ENCODE data around the gene ZDHHC3. TPM values are rescaled to one million over a fixed set of nuclear protein-coding genes. Genes with fewer than 3 reads are reported as not detected.

The ZDHHC3 gene
- total RNA-seq, 1 experiment from 2014 or later: 58.0 TPM

DNA sequence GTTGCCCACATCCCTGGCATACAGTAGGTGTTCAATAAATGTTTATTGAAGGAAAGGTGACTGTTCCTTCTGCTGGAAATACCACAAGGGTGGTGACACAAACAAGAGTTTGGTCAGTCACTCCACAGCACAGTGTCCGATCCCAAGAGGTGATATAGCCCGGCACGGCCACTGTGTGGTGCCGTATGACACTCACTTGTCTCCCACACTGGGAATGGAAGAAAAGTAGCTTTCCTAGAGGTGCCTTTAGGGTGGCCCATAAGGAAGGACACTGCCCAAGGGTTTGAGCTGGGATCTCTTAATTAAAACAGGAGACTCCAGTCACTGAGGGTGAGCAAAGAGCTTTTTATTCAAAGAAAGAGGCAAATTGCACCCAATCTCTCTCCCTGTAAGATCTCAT lies 61.0 kb downstream of the ZDHHC3 start:
- DNase-seq (ENCODE audit: low spot score) (peak; percentile 44), ATAC-seq (peak; percentile 84)
- Mint-ChIP-seq H3K4me1 (0 out of 2 replicates have a peak, but pooled peaks cover 4% of the 10 kb centered on the region), H3K4me3 (no peak overlapping the region), H3K9me3 (0 out of 2 replicates have a peak, but pooled peaks cover 5% of the 10 kb centered on the region), H3K27me3 (ENCODE audit: low read depth) (peaks cover 3% of the 10 kb centered on the region), H3K36me3 (no peaks in the 10 kb centered on the region), H3K27ac (no peak overlapping the region)
- TF ChIP-seq, protein P1, sequence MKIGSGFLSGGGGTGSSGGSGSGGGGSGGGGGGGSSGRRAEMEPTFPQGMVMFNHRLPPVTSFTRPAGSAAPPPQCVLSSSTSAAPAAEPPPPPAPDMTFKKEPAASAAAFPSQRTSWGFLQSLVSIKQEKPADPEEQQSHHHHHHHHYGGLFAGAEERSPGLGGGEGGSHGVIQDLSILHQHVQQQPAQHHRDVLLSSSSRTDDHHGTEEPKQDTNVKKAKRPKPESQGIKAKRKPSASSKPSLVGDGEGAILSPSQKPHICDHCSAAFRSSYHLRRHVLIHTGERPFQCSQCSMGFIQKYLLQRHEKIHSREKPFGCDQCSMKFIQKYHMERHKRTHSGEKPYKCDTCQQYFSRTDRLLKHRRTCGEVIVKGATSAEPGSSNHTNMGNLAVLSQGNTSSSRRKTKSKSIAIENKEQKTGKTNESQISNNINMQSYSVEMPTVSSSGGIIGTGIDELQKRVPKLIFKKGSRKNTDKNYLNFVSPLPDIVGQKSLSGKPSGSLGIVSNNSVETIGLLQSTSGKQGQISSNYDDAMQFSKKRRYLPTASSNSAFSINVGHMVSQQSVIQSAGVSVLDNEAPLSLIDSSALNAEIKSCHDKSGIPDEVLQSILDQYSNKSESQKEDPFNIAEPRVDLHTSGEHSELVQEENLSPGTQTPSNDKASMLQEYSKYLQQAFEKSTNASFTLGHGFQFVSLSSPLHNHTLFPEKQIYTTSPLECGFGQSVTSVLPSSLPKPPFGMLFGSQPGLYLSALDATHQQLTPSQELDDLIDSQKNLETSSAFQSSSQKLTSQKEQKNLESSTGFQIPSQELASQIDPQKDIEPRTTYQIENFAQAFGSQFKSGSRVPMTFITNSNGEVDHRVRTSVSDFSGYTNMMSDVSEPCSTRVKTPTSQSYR (CRISPR knock-in tag; IDR thresholded peaks at IDR 0.05): no peak
- TF ChIP-seq ZBTB21 (CRISPR knock-in tag; IDR thresholded peaks at IDR 0.05; ENCODE audit: borderline replicate concordance): no peak
- no peak for TF ChIP-seq NR1H2 (CRISPR knock-in tag; IDR thresholded peaks at IDR 0.05)
- TF ChIP-seq, protein P2, sequence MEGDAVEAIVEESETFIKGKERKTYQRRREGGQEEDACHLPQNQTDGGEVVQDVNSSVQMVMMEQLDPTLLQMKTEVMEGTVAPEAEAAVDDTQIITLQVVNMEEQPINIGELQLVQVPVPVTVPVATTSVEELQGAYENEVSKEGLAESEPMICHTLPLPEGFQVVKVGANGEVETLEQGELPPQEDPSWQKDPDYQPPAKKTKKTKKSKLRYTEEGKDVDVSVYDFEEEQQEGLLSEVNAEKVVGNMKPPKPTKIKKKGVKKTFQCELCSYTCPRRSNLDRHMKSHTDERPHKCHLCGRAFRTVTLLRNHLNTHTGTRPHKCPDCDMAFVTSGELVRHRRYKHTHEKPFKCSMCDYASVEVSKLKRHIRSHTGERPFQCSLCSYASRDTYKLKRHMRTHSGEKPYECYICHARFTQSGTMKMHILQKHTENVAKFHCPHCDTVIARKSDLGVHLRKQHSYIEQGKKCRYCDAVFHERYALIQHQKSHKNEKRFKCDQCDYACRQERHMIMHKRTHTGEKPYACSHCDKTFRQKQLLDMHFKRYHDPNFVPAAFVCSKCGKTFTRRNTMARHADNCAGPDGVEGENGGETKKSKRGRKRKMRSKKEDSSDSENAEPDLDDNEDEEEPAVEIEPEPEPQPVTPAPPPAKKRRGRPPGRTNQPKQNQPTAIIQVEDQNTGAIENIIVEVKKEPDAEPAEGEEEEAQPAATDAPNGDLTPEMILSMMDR (IDR thresholded peaks at IDR 0.05): peak; percentile 24; the same call in 1 of the 2 replicates
- CTCF ChIA-PET: interaction anchor here (0.6 to 2.7 kb wide), 14 partner anchors 9 to 383 kb away, joined by 3 to 16 read pairs (median 4); partner anchors contain the start of genes EXOSC7 and ZDHHC3
- POLR2A ChIA-PET: interaction anchor here (0.9 kb wide), 1 partner anchor 26 kb away, joined by 3 read pairs; no protein-coding TSS in a partner anchor

DNA sequence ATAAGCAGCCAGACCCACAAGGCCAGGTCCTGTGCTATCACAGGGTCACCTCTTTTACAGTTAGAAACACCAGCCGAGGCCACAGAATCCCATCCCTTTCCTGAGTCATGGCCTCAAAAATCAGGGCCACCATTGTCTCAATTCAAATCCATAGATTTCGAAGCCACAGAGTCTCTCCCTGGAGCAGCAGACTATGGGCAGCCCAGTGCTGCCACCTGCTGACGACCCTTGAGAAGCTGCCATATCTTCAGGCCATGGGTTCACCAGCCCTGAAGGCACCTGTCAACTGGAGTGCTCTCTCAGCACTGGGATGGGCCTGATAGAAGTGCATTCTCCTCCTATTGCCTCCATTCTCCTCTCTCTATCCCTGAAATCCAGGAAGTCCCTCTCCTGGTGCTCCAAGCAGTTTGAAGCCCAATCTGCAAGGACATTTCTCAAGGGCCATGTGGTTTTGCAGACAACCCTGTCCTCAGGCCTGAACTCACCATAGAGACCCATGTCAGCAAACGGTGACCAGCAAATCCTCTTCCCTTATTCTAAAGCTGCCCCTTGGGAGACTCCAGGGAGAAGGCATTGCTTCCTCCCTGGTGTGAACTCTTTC lies 62.0 kb downstream of the ZDHHC3 start:
- H3K4me1 Mint-ChIP-seq: 0 out of 2 replicates have a peak, but pooled peaks cover 4% of the 10 kb centered on the region
- H3K27me3 Mint-ChIP-seq (ENCODE audit: low read depth): peaks cover 7% of the 10 kb centered on the region
- H3K9me3 Mint-ChIP-seq: 0 out of 2 replicates have a peak, but pooled peaks cover 7% of the 10 kb centered on the region
- DNase-seq (ENCODE audit: low spot score): peak; percentile 81
- no peaks in the 10 kb centered on the region for H3K36me3 Mint-ChIP-seq
- peak; percentile 80 for ATAC-seq
- ChIA-PET CTCF (interaction anchor here (0.5 to 2.7 kb wide), 12 partner anchors 10 to 382 kb away, joined by 3 to 16 read pairs (median 4); partner anchors contain the start of genes EXOSC7 and ZDHHC3), POLR2A (no interaction called here)
- TF ChIP-seq SP1 (CRISPR knock-in tag; conservative IDR thresholded peaks at IDR 0.05) (0 out of 2 replicates have a peak, but pooled peaks have one; percentile 15), ZNF219 (CRISPR knock-in tag; IDR thresholded peaks at IDR 0.05; ENCODE audit: borderline replicate concordance) (no peak)
- TF ChIP-seq, protein P2 (IDR thresholded peaks at IDR 0.05): peak; percentile 83
- H3K27ac Mint-ChIP-seq: no peak overlapping the region
- H3K4me3 Mint-ChIP-seq: no peak overlapping the region

DNA sequence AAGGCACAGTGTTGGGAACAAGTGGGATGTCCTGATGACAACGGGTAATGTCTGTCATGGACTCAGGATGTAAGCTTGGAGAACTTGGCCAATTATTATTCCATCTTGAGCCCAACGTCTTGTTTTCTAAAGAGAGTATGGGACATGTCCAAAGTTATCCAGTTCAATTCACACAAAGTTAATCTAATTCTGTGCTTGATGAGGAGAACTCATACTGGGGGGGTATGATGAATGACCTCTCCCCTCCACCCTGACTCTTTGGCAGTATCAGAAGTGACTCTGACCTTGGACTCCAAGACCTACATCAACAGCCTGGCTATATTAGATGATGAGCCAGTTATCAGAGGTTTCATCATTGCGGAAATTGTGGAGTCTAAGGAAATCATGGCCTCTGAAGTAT lies 65.3 kb downstream of the ZDHHC3 start:
- Mint-ChIP-seq H3K27me3 (ENCODE audit: low read depth) (peaks cover 7% of the 10 kb centered on the region), H3K36me3 (no peaks in the 10 kb centered on the region), H3K4me3 (no peak overlapping the region), H3K4me1 (0 out of 2 replicates have a peak, but pooled peaks cover 4% of the 10 kb centered on the region), H3K27ac (no peak overlapping the region), H3K9me3 (peaks cover 18% of the 10 kb centered on the region)
- ChIA-PET POLR2A (no interaction called here), CTCF (no interaction called here)
- DNase-seq (ENCODE audit: low spot score): no peak
- no peak for ATAC-seq
- TF ChIP-seq ZBTB21 (CRISPR knock-in tag; IDR thresholded peaks at IDR 0.05; ENCODE audit: borderline replicate concordance): no peak
- TF ChIP-seq, protein P3, sequence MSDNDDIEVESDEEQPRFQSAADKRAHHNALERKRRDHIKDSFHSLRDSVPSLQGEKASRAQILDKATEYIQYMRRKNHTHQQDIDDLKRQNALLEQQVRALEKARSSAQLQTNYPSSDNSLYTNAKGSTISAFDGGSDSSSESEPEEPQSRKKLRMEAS (CRISPR knock-in tag; IDR thresholded peaks at IDR 0.05): no peak
- no peak for TF ChIP-seq PRRX2 (CRISPR knock-in tag; IDR thresholded peaks at IDR 0.05)
- TF ChIP-seq, protein P4, sequence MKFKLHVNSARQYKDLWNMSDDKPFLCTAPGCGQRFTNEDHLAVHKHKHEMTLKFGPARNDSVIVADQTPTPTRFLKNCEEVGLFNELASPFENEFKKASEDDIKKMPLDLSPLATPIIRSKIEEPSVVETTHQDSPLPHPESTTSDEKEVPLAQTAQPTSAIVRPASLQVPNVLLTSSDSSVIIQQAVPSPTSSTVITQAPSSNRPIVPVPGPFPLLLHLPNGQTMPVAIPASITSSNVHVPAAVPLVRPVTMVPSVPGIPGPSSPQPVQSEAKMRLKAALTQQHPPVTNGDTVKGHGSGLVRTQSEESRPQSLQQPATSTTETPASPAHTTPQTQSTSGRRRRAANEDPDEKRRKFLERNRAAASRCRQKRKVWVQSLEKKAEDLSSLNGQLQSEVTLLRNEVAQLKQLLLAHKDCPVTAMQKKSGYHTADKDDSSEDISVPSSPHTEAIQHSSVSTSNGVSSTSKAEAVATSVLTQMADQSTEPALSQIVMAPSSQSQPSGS (CRISPR knock-in tag; IDR thresholded peaks at IDR 0.05; ENCODE audit: borderline replicate concordance, low read depth): no peak
- no peak for TF ChIP-seq TP53 (CRISPR knock-in tag; IDR thresholded peaks at IDR 0.05)
- TF ChIP-seq CREB1 (CRISPR knock-in tag; IDR thresholded peaks at IDR 0.05): no peak
- no peak for TF ChIP-seq IRF2 (CRISPR knock-in tag; IDR thresholded peaks at IDR 0.05; ENCODE audit: borderline replicate concordance, low read depth)
- TF ChIP-seq NR2C2 (CRISPR knock-in tag; IDR thresholded peaks at IDR 0.05): no peak
- TF ChIP-seq ZNF423 (CRISPR knock-in tag; IDR thresholded peaks at IDR 0.05): no peak
- TF ChIP-seq ZNF219 (CRISPR knock-in tag; IDR thresholded peaks at IDR 0.05; ENCODE audit: borderline replicate concordance): no peak
- TF ChIP-seq, protein P5, sequence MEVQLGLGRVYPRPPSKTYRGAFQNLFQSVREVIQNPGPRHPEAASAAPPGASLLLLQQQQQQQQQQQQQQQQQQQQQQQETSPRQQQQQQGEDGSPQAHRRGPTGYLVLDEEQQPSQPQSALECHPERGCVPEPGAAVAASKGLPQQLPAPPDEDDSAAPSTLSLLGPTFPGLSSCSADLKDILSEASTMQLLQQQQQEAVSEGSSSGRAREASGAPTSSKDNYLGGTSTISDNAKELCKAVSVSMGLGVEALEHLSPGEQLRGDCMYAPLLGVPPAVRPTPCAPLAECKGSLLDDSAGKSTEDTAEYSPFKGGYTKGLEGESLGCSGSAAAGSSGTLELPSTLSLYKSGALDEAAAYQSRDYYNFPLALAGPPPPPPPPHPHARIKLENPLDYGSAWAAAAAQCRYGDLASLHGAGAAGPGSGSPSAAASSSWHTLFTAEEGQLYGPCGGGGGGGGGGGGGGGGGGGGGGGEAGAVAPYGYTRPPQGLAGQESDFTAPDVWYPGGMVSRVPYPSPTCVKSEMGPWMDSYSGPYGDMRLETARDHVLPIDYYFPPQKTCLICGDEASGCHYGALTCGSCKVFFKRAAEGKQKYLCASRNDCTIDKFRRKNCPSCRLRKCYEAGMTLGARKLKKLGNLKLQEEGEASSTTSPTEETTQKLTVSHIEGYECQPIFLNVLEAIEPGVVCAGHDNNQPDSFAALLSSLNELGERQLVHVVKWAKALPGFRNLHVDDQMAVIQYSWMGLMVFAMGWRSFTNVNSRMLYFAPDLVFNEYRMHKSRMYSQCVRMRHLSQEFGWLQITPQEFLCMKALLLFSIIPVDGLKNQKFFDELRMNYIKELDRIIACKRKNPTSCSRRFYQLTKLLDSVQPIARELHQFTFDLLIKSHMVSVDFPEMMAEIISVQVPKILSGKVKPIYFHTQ (CRISPR knock-in tag; IDR thresholded peaks at IDR 0.05): no peak
- TF ChIP-seq RELA (CRISPR knock-in tag; IDR thresholded peaks at IDR 0.05; ENCODE audit: borderline replicate concordance): no peak
- no peak for TF ChIP-seq TEAD4 (CRISPR knock-in tag; IDR thresholded peaks at IDR 0.05)
- no peak for TF ChIP-seq NR1H2 (CRISPR knock-in tag; IDR thresholded peaks at IDR 0.05)
- TF ChIP-seq, protein P6, sequence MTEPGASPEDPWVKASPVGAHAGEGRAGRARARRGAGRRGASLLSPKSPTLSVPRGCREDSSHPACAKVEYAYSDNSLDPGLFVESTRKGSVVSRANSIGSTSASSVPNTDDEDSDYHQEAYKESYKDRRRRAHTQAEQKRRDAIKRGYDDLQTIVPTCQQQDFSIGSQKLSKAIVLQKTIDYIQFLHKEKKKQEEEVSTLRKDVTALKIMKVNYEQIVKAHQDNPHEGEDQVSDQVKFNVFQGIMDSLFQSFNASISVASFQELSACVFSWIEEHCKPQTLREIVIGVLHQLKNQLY (CRISPR knock-in tag; IDR thresholded peaks at IDR 0.05): no peak
